Endothelial cell (in vitro differentiated cells): ENCODE data around the gene RALGPS1. TPM values are rescaled to one million over a fixed set of nuclear protein-coding genes. Genes with fewer than 3 reads are reported as not detected.

Source experiments
- DNase-seq: peaks from one replicate; pipeline ENCODE4 v3.0.0; 2021; ENCODE audit warnings: low spot score
- H3K27ac Mint-ChIP-seq: one replicate; pipeline ENCODE4 v1.8.0; 2021; ENCODE audit warnings: mixed read lengths, inconsistent platforms; ENCODE audit not compliant: unreplicated experiment
- H3K27me3 Mint-ChIP-seq: one replicate; pipeline ENCODE4 v1.8.0; 2021; ENCODE audit warnings: mild to moderate bottlenecking, moderate library complexity, mixed read lengths, inconsistent platforms; ENCODE audit not compliant: unreplicated experiment
- H3K36me3 Mint-ChIP-seq: one replicate; pipeline ENCODE4 v1.8.0; 2021; ENCODE audit warnings: mild to moderate bottlenecking, low read depth, mixed read lengths, inconsistent platforms; ENCODE audit not compliant: unreplicated experiment
- H3K4me1 Mint-ChIP-seq: one replicate; pipeline ENCODE4 v1.8.0; 2021; ENCODE audit warnings: mild to moderate bottlenecking, mixed read lengths, inconsistent platforms; ENCODE audit not compliant: unreplicated experiment
- H3K4me3 Mint-ChIP-seq: one replicate; pipeline ENCODE4 v1.8.0; 2021; ENCODE audit warnings: mild to moderate bottlenecking, mixed read lengths, inconsistent platforms; ENCODE audit not compliant: unreplicated experiment
- H3K9me3 Mint-ChIP-seq: one replicate; pipeline ENCODE4 v1.8.0; 2021; ENCODE audit warnings: mixed read lengths, inconsistent platforms; ENCODE audit not compliant: unreplicated experiment
- CTCF ChIP-seq: fragments of 200-600 bp; sonication (generic); IDR thresholded peaks from one replicate; pipeline ENCODE4 v1.5.0; 2021; ENCODE audit warnings: antibody characterized with exemption; ENCODE audit not compliant: unreplicated experiment
- total RNA-seq: library from RNA; stranded (reverse); fragmentation: NEBNext Ultra II Directional; extraction: Animal tissue kit (Norgen Biotek cat#: 25700); gene quantifications from one replicate; pipeline ENCODE4 v1.2.1, GENCODE V29; 2021; ENCODE audit not compliant: unreplicated experiment

The RALGPS1 gene
- total RNA-seq, 1 donor from 2014 or later: 6.4 TPM

- Mint-ChIP-seq H3K9me3 (no peaks in the 10 kb centered on the region), H3K4me1 (peaks cover 4% of the 10 kb centered on the region), H3K4me3 (no peak overlapping the region), H3K27me3 (peaks cover 1% of the 10 kb centered on the region), H3K27ac (no peak overlapping the region), H3K36me3 (no peaks in the 10 kb centered on the region)
- no peak for DNase-seq
- TF ChIP-seq CTCF: no peak
Observed at GRCh38 chr9:127129073-127129717, 214.6 kb downstream of the RALGPS1 start.

GRCh38 chr9:127129718-127130085 is 215.1 kb downstream of the RALGPS1 start:
- Mint-ChIP-seq H3K27ac (no peak overlapping the region), H3K9me3 (no peaks in the 10 kb centered on the region), H3K36me3 (no peaks in the 10 kb centered on the region), H3K27me3 (peaks cover 1% of the 10 kb centered on the region), H3K4me1 (peaks cover 4% of the 10 kb centered on the region), H3K4me3 (no peak overlapping the region)
- TF ChIP-seq CTCF: no peak
- DNase-seq: no peak

GRCh38 chr9:127130235-127130634 is 215.7 kb downstream of the RALGPS1 start:
- TF ChIP-seq CTCF: no peak
- peaks cover 4% of the 10 kb centered on the region for H3K4me1 Mint-ChIP-seq
- H3K27ac Mint-ChIP-seq: no peak overlapping the region

GRCh38 chr9:127130661-127131538 is 216.3 kb downstream of the RALGPS1 start:
- Mint-ChIP-seq H3K27me3 (peaks cover 1% of the 10 kb centered on the region), H3K9me3 (no peaks in the 10 kb centered on the region), H3K4me1 (peaks cover 6% of the 10 kb centered on the region), H3K4me3 (no peak overlapping the region), H3K27ac (no peak overlapping the region), H3K36me3 (no peaks in the 10 kb centered on the region)
- DNase-seq: no peak
- TF ChIP-seq CTCF: no peak

More at GRCh38 chr9:127130235-127130634, 215.7 kb downstream of the RALGPS1 start:
- H3K4me3 Mint-ChIP-seq: no peak overlapping the region
- DNase-seq: no peak
- no peaks in the 10 kb centered on the region for H3K36me3 Mint-ChIP-seq
- peaks cover 1% of the 10 kb centered on the region for H3K27me3 Mint-ChIP-seq
- H3K9me3 Mint-ChIP-seq: no peaks in the 10 kb centered on the region

- no peak overlapping the region for H3K27ac Mint-ChIP-seq
- no peaks in the 10 kb centered on the region for H3K9me3 Mint-ChIP-seq
- no peak overlapping the region for H3K4me3 Mint-ChIP-seq
- no peaks in the 10 kb centered on the region for H3K36me3 Mint-ChIP-seq
- peaks cover 6% of the 10 kb centered on the region for H3K4me1 Mint-ChIP-seq
- DNase-seq: no peak
- peaks cover 1% of the 10 kb centered on the region for H3K27me3 Mint-ChIP-seq
- TF ChIP-seq CTCF: no peak
Observed at GRCh38 chr9:127131871-127132270, 217.3 kb downstream of the RALGPS1 start.
